GM12875 (cell line): Measurements from ENCODE around the gene FBXO33.

ENCODE experiments used
- H3K4me3 ChIP-seq: one replicate; pipeline ENCODE4 v1.5.1; 2011; ENCODE audit warnings: low read depth, low read length, control low read depth
- TF ChIP-seq, protein P1 (sequence below): IDR thresholded peaks from 2 replicates; pipeline ENCODE4 v1.5.1; 2011; ENCODE audit warnings: low read depth, mild to moderate bottlenecking, control low read depth, inconsistent platforms, low read length, moderate library complexity, borderline replicate concordance; ENCODE audit not compliant: insufficient read depth

The FBXO33 gene

DNA sequence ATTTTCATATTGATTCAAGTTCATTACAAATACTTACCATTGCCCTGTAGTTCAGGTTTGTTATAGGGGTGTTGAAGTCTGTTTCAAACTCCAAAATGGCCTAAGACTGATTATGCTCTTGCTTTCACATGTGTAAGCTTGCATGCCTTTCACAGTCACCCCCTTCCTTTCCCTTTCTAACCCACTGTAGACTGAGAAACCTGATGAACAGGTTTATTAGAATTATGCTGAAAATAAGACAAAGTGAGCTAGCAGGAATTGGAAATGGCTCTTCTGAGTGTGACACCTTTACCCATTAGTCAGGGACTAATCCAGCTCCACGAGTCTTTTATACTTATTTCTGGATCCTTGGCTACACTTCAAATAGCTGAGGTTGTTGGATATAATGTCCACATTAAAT lies 38.9 kb downstream of the FBXO33 start:
- TF ChIP-seq, protein P1, sequence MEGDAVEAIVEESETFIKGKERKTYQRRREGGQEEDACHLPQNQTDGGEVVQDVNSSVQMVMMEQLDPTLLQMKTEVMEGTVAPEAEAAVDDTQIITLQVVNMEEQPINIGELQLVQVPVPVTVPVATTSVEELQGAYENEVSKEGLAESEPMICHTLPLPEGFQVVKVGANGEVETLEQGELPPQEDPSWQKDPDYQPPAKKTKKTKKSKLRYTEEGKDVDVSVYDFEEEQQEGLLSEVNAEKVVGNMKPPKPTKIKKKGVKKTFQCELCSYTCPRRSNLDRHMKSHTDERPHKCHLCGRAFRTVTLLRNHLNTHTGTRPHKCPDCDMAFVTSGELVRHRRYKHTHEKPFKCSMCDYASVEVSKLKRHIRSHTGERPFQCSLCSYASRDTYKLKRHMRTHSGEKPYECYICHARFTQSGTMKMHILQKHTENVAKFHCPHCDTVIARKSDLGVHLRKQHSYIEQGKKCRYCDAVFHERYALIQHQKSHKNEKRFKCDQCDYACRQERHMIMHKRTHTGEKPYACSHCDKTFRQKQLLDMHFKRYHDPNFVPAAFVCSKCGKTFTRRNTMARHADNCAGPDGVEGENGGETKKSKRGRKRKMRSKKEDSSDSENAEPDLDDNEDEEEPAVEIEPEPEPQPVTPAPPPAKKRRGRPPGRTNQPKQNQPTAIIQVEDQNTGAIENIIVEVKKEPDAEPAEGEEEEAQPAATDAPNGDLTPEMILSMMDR: no peak
- H3K4me3 ChIP-seq: no peak overlapping the region

DNA sequence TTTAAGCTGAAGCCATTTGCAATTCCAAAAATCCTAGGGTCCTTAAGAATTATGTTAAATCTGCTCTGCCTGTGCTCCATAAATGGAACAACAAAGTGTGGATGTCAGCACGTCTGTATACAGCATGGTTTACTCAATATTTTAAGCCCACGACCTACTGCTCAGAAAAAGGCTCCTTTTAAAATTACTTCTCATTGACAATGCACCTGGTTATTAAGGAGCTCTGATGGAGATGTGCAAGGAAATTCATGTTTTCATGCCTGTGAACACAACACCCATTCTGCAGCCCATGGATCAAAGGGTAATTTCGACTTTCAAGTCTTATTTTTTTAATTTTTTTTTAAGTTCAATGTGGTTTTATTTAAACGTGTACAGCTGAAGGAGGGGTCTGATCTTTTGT lies 48.1 kb downstream of the FBXO33 start:
- H3K4me3 ChIP-seq: no peak overlapping the region
- TF ChIP-seq, protein P1: no peak

DNA sequence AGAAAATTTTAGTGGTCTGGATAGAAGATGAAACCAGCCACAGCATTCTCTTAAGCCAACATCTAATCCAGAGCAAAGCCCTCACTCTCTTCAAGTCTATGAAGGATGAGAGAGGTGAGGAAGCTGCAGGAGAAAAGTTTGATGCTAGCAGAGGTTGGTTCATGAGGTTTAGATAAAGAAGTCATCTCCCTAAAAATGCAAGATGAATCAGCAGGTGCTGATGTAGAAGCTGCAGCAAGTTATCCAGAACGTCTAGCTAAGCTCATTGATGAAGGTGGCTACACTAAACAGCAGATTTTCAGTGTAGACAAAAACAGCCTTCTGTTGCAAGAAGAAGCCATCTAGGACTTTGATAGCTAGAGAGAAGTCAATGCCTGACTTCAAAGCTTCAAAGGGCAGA lies 48.5 kb downstream of the FBXO33 start:
- TF ChIP-seq, protein P1: no peak
- no peak overlapping the region for H3K4me3 ChIP-seq

DNA sequence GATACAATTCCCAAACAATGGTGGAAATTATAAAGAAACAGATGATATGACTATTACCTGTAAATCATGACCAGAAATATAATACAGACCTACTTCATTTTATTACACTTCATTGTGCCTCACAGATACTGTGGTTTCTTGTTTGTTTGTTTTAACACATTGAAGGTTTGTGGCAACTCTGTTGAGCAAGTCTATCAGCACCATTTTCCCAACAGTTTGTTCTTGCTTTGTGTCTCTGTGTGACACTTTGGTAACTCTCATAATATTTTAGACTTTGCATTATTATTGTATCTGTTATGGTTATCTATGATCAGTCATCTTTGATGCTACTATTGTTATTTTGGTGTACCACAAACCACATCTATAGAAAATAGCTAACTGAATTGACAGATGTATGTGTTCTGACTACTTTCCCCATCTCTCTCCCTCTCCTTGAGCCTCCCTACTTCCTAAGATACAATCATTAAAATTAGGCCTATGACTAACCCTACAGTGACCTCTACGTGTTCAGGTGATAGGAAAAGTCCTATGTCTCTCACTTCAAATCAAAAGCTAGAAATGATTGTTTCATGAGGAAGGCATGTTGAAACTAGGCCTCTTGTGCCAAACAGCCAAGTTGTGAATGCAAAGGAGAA lies 49.1 kb downstream of the FBXO33 start:
- TF ChIP-seq, protein P1: no peak
- no peak overlapping the region for H3K4me3 ChIP-seq

DNA sequence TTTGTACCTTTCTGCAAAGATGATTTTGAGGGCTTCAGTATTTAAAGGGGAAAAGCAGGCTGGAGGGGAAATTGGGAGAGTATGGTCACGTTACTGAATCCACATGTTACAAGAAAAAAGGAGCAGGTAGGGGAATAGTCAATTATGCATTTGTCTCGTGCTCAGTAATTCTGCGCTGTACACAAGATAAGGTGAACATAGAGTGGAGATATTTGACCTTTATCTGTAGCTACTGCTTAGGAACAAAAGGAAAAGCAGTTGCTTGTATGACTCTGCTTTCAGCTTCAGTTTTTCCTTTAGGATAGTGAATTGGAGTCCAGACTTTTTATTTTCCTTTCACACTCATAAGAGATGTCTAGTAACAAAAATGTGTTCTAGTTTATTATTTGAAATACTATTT lies 49.8 kb downstream of the FBXO33 start:
- H3K4me3 ChIP-seq: no peak overlapping the region
- TF ChIP-seq, protein P1: no peak

DNA sequence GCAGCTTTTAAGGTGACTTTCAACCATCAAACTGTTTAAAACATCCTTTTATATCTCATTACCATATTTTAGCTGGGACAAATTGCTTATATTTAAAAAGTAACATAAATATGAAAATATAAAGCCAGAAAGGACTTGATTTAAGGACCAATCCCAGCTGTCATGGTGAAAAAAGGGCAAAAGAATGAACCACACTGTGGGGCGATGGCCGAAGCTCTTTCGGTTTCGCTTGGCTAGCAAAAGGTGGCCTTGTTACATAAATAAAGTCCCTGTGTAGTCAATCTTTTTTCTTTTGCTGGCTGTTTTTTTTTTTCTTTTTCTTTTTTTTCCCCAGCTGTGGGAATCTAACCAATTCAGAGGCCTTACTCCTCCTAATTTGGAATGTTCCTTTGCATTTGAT lies 50.9 kb downstream of the FBXO33 start:
- TF ChIP-seq, protein P1: no peak
- no peak overlapping the region for H3K4me3 ChIP-seq

DNA sequence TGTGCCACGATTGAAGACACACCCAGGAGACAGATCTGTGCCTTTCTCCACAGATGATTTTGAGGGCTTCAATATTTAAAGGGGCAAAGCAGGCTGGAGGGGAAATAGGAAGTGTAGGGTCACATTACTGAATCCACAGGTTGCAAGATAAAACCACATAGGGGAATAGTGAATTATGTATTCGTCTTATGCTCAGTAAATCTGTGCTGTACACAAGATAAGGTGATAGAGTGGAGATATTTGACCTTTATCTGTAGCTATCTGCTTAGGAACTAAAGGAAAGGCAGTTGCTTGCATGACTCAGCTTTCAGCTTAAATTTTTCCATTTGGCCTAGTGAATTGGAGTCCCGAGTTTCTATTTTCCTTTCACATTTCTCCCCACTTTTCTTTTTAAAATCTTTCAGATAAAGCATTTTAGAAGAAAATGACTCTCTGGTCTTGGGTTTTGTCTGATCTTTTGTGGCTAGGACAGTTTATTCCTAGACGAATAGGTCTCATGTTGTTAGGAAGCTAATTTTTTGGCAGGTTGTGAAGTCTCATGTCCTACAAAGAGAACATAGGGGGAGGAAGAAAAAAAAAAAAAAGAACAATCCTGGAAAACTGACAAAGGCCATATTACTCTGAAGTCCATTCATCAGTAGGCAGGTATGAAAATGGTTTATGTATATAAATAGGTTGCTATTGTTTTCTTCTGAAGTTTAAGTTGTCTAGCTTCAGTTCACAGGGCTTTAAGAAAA lies 55.4 kb downstream of the FBXO33 start:
- TF ChIP-seq, protein P1: no peak
- no peak overlapping the region for H3K4me3 ChIP-seq
